ENCODE measurements around the gene PRORP. TPM values are rescaled to one million over a fixed set of nuclear protein-coding genes. Genes with fewer than 3 reads are reported as not detected.

PRORP gene
- total RNA-seq, 1 donor from 2014 or later = 50.3 TPM

- no peak for DNase-seq (ENCODE audit: low spot score)
- no peaks in the 10 kb centered on the region for H3K27me3 Mint-ChIP-seq (ENCODE audit: insufficient read depth, low read depth)
- Histone ChIP-seq H3K27ac (no peak overlapping the region), H3K4me3 (no peak overlapping the region), H3K4me1 (peaks cover 14% of the 10 kb centered on the region), H3K27me3 (no peaks in the 10 kb centered on the region), H3K9ac (no peak overlapping the region), H3K36me3 (no peaks in the 10 kb centered on the region), H3F3A (ENCODE audit: low read depth) (peaks cover 11% of the 10 kb centered on the region), H3K79me2 (ENCODE audit: low read depth) (no peaks in the 10 kb centered on the region), H4K20me1 (ENCODE audit: low read depth) (no peaks in the 10 kb centered on the region), H3K9me3 (ENCODE audit: low read depth) (no peaks in the 10 kb centered on the region), H3K4me2 (no peak overlapping the region), H2AFZ (replicated peaks) (no peak overlapping the region)
- TF ChIP-seq EZH2phosphoT487 (IDR thresholded peaks at IDR 0.05) (no peak), CTCF (IDR thresholded peaks at IDR 0.05) (no peak), EZH2 (IDR thresholded peaks at IDR 0.05) (no peak)
- peaks cover 6% of the 10 kb centered on the region for H3K36me3 Mint-ChIP-seq
- no peak overlapping the region for H3K27ac Mint-ChIP-seq
- H3K4me3 Mint-ChIP-seq = no peak overlapping the region
- H3K9me3 Mint-ChIP-seq = no peaks in the 10 kb centered on the region
- H3K4me1 Mint-ChIP-seq = peaks cover 13% of the 10 kb centered on the region
Measured at GRCh38 chr14:35159742-35160409, 37.5 kb downstream of the PRORP start.

- no peak overlapping the region for H2AFZ ChIP-seq (replicated peaks)
- TF ChIP-seq EZH2phosphoT487 (IDR thresholded peaks at IDR 0.05) = no peak
- TF ChIP-seq CTCF (IDR thresholded peaks at IDR 0.05) = no peak
- TF ChIP-seq EZH2 (IDR thresholded peaks at IDR 0.05) = no peak
- H3K27ac Mint-ChIP-seq = no peak overlapping the region
Measured at GRCh38 chr14:35161231-35161630, 38.9 kb downstream of the PRORP start.

GRCh38 chr14:35163384-35163783 is 41.0 kb downstream of the PRORP start:
- Histone ChIP-seq H2AFZ (replicated peaks) (no peak overlapping the region), H3K36me3 (no peaks in the 10 kb centered on the region), H3K4me2 (no peak overlapping the region), H3K4me3 (no peak overlapping the region), H3K79me2 (ENCODE audit: low read depth) (no peaks in the 10 kb centered on the region), H3F3A (ENCODE audit: low read depth) (peaks cover 5% of the 10 kb centered on the region), H3K4me1 (peaks cover 10% of the 10 kb centered on the region), H3K27me3 (no peaks in the 10 kb centered on the region), H3K9ac (no peak overlapping the region), H3K27ac (no peak overlapping the region), H4K20me1 (ENCODE audit: low read depth) (no peaks in the 10 kb centered on the region), H3K9me3 (ENCODE audit: low read depth) (no peaks in the 10 kb centered on the region)
- H3K27me3 Mint-ChIP-seq (ENCODE audit: insufficient read depth, low read depth) = no peaks in the 10 kb centered on the region
- H3K4me1 Mint-ChIP-seq = peaks cover 7% of the 10 kb centered on the region
- H3K27ac Mint-ChIP-seq = no peak overlapping the region
- DNase-seq (ENCODE audit: low spot score) = no peak
- no peak overlapping the region for H3K4me3 Mint-ChIP-seq
- peaks cover 21% of the 10 kb centered on the region for H3K36me3 Mint-ChIP-seq
- TF ChIP-seq CTCF (IDR thresholded peaks at IDR 0.05) (no peak), EZH2 (IDR thresholded peaks at IDR 0.05) (no peak), EZH2phosphoT487 (IDR thresholded peaks at IDR 0.05) (no peak)
- H3K9me3 Mint-ChIP-seq = no peaks in the 10 kb centered on the region

More at GRCh38 chr14:35161231-35161630, 38.9 kb downstream of the PRORP start:
- H3K9me3 Mint-ChIP-seq = no peaks in the 10 kb centered on the region
- H3K4me1 Mint-ChIP-seq = peaks cover 8% of the 10 kb centered on the region
- no peak overlapping the region for H3K4me3 Mint-ChIP-seq
- H3K27me3 Mint-ChIP-seq (ENCODE audit: insufficient read depth, low read depth) = no peaks in the 10 kb centered on the region
- peaks cover 6% of the 10 kb centered on the region for H3K36me3 Mint-ChIP-seq
- no peaks in the 10 kb centered on the region for H4K20me1 ChIP-seq (ENCODE audit: low read depth)
- H3K4me1 ChIP-seq = peaks cover 14% of the 10 kb centered on the region
- no peak overlapping the region for H3K9ac ChIP-seq
- H3K79me2 ChIP-seq (ENCODE audit: low read depth) = no peaks in the 10 kb centered on the region
- H3K4me3 ChIP-seq = no peak overlapping the region
- H3K36me3 ChIP-seq = no peaks in the 10 kb centered on the region
- H3K9me3 ChIP-seq (ENCODE audit: low read depth) = no peaks in the 10 kb centered on the region
- peaks cover 11% of the 10 kb centered on the region for H3F3A ChIP-seq (ENCODE audit: low read depth)
- H3K4me2 ChIP-seq = no peak overlapping the region
- H3K27ac ChIP-seq = no peak overlapping the region
- DNase-seq (ENCODE audit: low spot score) = no peak
- no peaks in the 10 kb centered on the region for H3K27me3 ChIP-seq

All from neural progenitor cell (in vitro differentiated cells).